CD4-positive, alpha-beta T cell (primary cell): Measurements from ENCODE around the gene CD4. TPM values are rescaled to one million over a fixed set of nuclear protein-coding genes. Genes with fewer than 3 reads are reported as not detected.

Experiments
- ATAC-seq: fragments of 200-7000 bp; cut with Tn5 transposase; one replicate; pipeline ENCODE4 v1.10.0; 2022; ENCODE audit warnings: mild to moderate bottlenecking; ENCODE audit not compliant: poor library complexity
- CTCF ChIA-PET: fragments of 350-600 bp; sonication (Branson Sonifier 250); formaldehyde crosslinking; loops from one replicate; lab custom pipeline; 2021; ENCODE audit warnings: antibody characterized with exemption, inconsistent platforms; lab: Charles Lee
- POLR2A ChIA-PET: fragments of 350-600 bp; sonication (Branson Sonifier 250); formaldehyde crosslinking; loops from one replicate; lab custom pipeline; 2021; ENCODE audit warnings: antibody characterized with exemption, inconsistent platforms; lab: Charles Lee
- DNase-seq, 14 experiments: peaks; one replicate each; pipeline ENCODE4 v3.0.0-alpha.2; 2013 to 2020; ENCODE audit warnings: mixed read lengths in 2 of 14
- H3K27ac ChIP-seq, 2 donors: one replicate each; pipeline versions ENCODE4 v1.5.1 to v1.7.0; 2013; ENCODE audit warnings: low read length in 2 of 2, low read depth in 1 of 2, mild to moderate bottlenecking in 1 of 2
- H3K27me3 ChIP-seq, 2 experiments: 1 replicate in 1 of 2; 2 replicates in 1 of 2; pipeline versions ENCODE4 v1.6.1 to v1.7.0; 2013; ENCODE audit warnings: low read length in 2 of 2, control low read depth in 1 of 2, mild to moderate bottlenecking in 1 of 2, moderate library complexity in 1 of 2; ENCODE audit not compliant: insufficient read depth in 2 of 2, control insufficient read depth in 1 of 2
- H3K36me3 ChIP-seq: one replicate; pipeline ENCODE4 v1.6.1; 2013; ENCODE audit warnings: low read length, control low read depth; ENCODE audit not compliant: insufficient read depth
- H3K4me1 ChIP-seq: one replicate; pipeline ENCODE4 v1.6.1; 2013; ENCODE audit warnings: low read length, control low read depth; ENCODE audit not compliant: insufficient read depth
- H3K4me3 ChIP-seq: one replicate; pipeline ENCODE4 v1.5.1; 2013; ENCODE audit warnings: mild to moderate bottlenecking, low read length, moderate library complexity
- H3K9me3 ChIP-seq, 2 experiments: 1 replicate in 1 of 2; 2 replicates in 1 of 2; pipeline versions ENCODE4 v1.6.1 to v1.7.0; 2013; ENCODE audit warnings: low read length in 2 of 2, mild to moderate bottlenecking in 2 of 2, control low read depth in 1 of 2, moderate library complexity in 1 of 2; ENCODE audit not compliant: control insufficient read depth in 1 of 2, insufficient read depth in 1 of 2
- H3K27ac Mint-ChIP-seq: one replicate; pipeline ENCODE4 v1.8.0; 2020; ENCODE audit warnings: mixed read lengths
- H3K27me3 Mint-ChIP-seq: one replicate; pipeline ENCODE4 v1.8.0; 2021; ENCODE audit warnings: mixed read lengths
- H3K36me3 Mint-ChIP-seq: one replicate; pipeline ENCODE4 v1.8.0; 2021; ENCODE audit warnings: low read depth, mixed read lengths
- H3K4me1 Mint-ChIP-seq: one replicate; pipeline ENCODE4 v1.8.0; 2021; ENCODE audit warnings: low read depth, mixed read lengths
- H3K4me3 Mint-ChIP-seq: one replicate; pipeline ENCODE4 v1.8.0; 2020; ENCODE audit warnings: mild to moderate bottlenecking, mixed read lengths
- H3K9me3 Mint-ChIP-seq: one replicate; pipeline ENCODE4 v1.8.0; 2020; ENCODE audit warnings: mixed read lengths
- intact Hi-C, 2 experiments: fragments of 100-400 bp; cut with DNase I in 1 of 2; cut with micrococcal nuclease in 1 of 2; formaldehyde crosslinking; loops; one replicate each; pipeline versions ENCODE4 v1.15.1 to v1.9.0; 2023 to 2025; cut with DNase I, micrococcal nuclease
- total RNA-seq, 174 experiments: library from RNA in 2 of 174; stranded (reverse) in 2 of 174; gene quantifications; one replicate each; pipeline ENCODE4 v1.2.3 and lab custom pipeline; 2021 to 2026
- TF ChIP-seq, protein P1 (sequence below): fragments of 200-600 bp; IDR thresholded peaks from one replicate; pipeline ENCODE4 v1.8.0; 2022; ENCODE audit warnings: antibody characterized with exemption, mild to moderate bottlenecking

Gene CD4
- total RNA-seq, 2 experiments from 2014 or later: 134 to 136 TPM

DNA sequence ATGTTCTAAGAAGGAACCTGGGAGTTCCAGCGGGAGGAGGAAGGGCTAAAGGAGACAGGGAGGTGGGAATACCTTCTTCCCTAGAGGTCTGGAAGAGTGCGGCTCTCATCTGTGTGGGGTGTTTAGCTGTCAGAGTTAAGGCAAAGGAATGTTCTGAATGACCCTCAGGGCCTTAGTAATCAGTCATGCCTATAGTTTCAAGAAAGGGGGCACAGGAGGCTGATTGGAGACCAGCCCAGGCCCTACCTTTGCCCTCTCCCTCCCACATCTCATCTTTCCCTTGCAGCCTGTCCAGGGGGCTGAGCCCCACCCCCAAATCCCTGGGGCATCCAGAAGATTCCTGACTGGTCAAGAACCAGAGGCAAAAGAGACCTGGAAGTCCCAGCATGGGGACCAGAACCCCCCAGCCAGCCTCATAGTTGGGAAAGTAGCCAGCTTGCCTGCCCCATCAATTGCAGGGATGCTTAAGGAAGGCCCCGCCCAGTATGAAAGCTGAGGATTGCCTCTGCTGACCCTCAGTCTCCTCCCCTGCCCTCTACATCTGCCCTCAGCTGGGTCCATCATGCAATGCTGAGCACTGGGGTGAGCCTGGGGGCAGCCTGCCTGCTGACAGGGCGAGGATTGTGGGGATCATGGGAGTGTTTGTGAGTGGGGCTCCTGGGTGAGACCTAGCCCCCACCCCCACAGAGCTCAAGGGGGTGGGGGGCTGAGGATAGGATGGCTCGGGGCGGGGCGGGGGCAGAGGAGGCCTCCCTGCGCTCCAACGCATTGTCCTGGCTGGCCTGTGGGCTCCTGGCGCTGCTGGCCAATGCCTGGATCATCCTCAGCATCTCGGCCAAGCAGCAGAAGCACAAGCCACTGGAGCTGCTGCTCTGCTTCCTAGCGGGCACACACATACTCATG is 34.1 kb downstream of the CD4 start:
- intact Hi-C loops: loop anchor here in 1 of 2 experiments (2.0 kb wide), 1 partner anchor 205 kb away; no protein-coding TSS in a partner anchor
- Histone ChIP-seq H3K4me3 (no peak overlapping the region), H3K27me3 (peaks cover 19 to 20% of the 10 kb centered on the region in 2 experiments), H3K36me3 (peaks cover 14% of the 10 kb centered on the region), H3K9me3 (no peaks in the 10 kb centered on the region), H3K4me1 (peaks cover 41% of the 10 kb centered on the region), H3K27ac (no peak overlapping the region)
- ATAC-seq: no peak
- TF ChIP-seq, protein P1, sequence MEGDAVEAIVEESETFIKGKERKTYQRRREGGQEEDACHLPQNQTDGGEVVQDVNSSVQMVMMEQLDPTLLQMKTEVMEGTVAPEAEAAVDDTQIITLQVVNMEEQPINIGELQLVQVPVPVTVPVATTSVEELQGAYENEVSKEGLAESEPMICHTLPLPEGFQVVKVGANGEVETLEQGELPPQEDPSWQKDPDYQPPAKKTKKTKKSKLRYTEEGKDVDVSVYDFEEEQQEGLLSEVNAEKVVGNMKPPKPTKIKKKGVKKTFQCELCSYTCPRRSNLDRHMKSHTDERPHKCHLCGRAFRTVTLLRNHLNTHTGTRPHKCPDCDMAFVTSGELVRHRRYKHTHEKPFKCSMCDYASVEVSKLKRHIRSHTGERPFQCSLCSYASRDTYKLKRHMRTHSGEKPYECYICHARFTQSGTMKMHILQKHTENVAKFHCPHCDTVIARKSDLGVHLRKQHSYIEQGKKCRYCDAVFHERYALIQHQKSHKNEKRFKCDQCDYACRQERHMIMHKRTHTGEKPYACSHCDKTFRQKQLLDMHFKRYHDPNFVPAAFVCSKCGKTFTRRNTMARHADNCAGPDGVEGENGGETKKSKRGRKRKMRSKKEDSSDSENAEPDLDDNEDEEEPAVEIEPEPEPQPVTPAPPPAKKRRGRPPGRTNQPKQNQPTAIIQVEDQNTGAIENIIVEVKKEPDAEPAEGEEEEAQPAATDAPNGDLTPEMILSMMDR: no peak
- Mint-ChIP-seq H3K27me3 (peaks cover 32% of the 10 kb centered on the region), H3K36me3 (peaks cover 28% of the 10 kb centered on the region), H3K27ac (no peak overlapping the region), H3K9me3 (no peaks in the 10 kb centered on the region), H3K4me3 (peak overlapping the region; percentile 36), H3K4me1 (peaks cover 27% of the 10 kb centered on the region)
- DNase-seq: peak in 1 of 14 experiments; percentile 14
- ChIA-PET POLR2A (interaction anchor here (0.6 to 8.0 kb wide), 2 partner anchors 70 to 134 kb away, joined by 3 to 57 read pairs; partner anchors contain the start of genes MLF2 and ZNF384), CTCF (interaction anchor here (1.8 kb wide), 1 partner anchor 70 kb away, joined by 8 read pairs; the partner anchor contains the start of gene MLF2)

DNA sequence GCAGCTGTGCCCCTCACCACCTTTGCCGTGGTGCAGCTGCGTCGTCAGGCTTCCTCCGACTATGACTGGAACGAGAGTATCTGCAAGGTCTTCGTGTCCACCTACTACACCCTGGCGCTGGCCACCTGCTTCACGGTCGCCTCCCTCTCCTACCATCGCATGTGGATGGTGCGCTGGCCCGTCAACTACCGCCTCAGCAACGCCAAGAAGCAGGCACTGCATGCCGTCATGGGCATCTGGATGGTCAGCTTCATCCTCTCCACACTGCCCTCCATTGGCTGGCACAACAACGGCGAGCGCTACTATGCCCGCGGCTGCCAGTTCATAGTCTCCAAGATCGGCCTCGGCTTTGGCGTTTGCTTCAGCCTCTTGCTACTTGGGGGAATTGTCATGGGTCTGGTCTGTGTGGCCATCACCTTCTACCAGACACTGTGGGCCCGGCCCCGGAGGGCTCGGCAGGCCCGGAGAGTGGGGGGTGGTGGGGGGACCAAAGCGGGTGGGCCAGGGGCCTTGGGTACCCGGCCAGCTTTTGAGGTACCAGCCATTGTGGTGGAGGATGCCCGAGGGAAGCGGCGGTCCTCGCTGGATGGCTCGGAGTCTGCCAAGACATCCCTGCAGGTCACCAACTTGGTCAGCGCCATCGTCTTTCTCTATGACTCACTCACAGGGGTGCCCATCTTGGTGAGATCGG is 34.9 kb downstream of the CD4 start:
- TF ChIP-seq, protein P1: no peak

DNA sequence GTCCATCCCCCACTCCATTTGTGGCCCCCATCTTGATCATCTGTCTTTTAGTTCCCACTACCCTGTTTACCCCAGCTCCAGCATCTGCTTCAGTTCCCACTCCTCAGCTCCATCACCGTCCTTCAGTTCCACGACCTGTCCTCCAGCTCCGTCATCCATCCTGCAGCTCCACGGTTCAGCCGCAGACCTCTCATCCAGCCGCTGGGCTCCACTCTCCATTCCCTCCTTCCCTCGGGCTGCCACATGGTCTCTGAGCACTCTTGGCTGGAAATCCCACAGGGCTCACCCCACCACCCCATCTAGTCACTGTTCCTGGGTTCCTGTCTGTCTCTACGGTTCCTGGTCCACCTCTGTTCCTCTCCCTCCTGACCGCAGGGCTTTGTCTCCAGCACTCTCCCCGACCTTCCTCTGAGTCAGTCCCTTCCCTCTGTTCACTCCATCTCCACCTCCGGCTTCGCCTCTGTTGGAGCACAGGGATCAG is 35.6 kb downstream of the CD4 start:
- peaks cover 32% of the 10 kb centered on the region for H3K27me3 Mint-ChIP-seq
- H3K9me3 Mint-ChIP-seq: no peaks in the 10 kb centered on the region
- intact Hi-C loops: loop anchor here (1.0 to 5.0 kb wide), 7 partner anchors 38 to 263 kb away; partner anchors contain the start of genes CD4 (in 1 of the 2) and MLF2 (in 1 of the 2)
- H3K4me3 ChIP-seq: no peak overlapping the region
- H3K36me3 ChIP-seq: peaks cover 1% of the 10 kb centered on the region
- H3K4me3 Mint-ChIP-seq: no peak overlapping the region
- ATAC-seq: no peak
- peaks cover 27% of the 10 kb centered on the region for H3K4me1 Mint-ChIP-seq
- ChIA-PET CTCF (interaction anchor here (1.1 to 1.8 kb wide), 3 partner anchors 58 to 73 kb away, joined by 3 to 8 read pairs (median 5); partner anchors contain the start of genes MLF2 and PTMS), POLR2A (interaction anchor here (0.6 to 8.0 kb wide), 4 partner anchors 11 to 286 kb away, joined by 3 to 57 read pairs (median 4); partner anchors contain the start of gene MLF2)
- H3K27ac ChIP-seq: no peak overlapping the region
- peaks cover 19 to 26% of the 10 kb centered on the region in 2 experiments for H3K27me3 ChIP-seq
- DNase-seq: no peak
- peaks cover 13% of the 10 kb centered on the region for H3K36me3 Mint-ChIP-seq
- H3K9me3 ChIP-seq: peaks cover 0 to 6% of the 10 kb centered on the region in 2 experiments
- TF ChIP-seq, protein P1: no peak
- peaks cover 54% of the 10 kb centered on the region for H3K4me1 ChIP-seq
- H3K27ac Mint-ChIP-seq: no peak overlapping the region

More for the DNA sequence above, 34.9 kb downstream of the CD4 start:
- Histone ChIP-seq H3K27me3 (peaks cover 19 to 21% of the 10 kb centered on the region in 2 experiments), H3K27ac (no peak overlapping the region), H3K36me3 (peaks cover 9% of the 10 kb centered on the region), H3K4me3 (no peak overlapping the region), H3K4me1 (peaks cover 47% of the 10 kb centered on the region), H3K9me3 (peaks cover 0 to under 1% of the 10 kb centered on the region in 2 experiments)
- Mint-ChIP-seq H3K36me3 (peaks cover 20% of the 10 kb centered on the region), H3K27me3 (peaks cover 32% of the 10 kb centered on the region), H3K27ac (no peak overlapping the region), H3K4me3 (no peak overlapping the region), H3K4me1 (peaks cover 27% of the 10 kb centered on the region), H3K9me3 (no peaks in the 10 kb centered on the region)
- peak in 1 of 14 experiments; percentile 20 for DNase-seq
- ChIA-PET CTCF (interaction anchor here (1.8 kb wide), 1 partner anchor 70 kb away, joined by 8 read pairs; the partner anchor contains the start of gene MLF2), POLR2A (interaction anchor here (1.0 to 8.0 kb wide), 2 partner anchors 11 to 71 kb away, joined by 3 to 57 read pairs; partner anchors contain the start of gene MLF2)
- ATAC-seq: no peak
- intact Hi-C loops: loop anchor here in 1 of 2 experiments (2.0 kb wide), 1 partner anchor 205 kb away; no protein-coding TSS in a partner anchor
